ENCODE data around the gene PTPRM.

DNA sequence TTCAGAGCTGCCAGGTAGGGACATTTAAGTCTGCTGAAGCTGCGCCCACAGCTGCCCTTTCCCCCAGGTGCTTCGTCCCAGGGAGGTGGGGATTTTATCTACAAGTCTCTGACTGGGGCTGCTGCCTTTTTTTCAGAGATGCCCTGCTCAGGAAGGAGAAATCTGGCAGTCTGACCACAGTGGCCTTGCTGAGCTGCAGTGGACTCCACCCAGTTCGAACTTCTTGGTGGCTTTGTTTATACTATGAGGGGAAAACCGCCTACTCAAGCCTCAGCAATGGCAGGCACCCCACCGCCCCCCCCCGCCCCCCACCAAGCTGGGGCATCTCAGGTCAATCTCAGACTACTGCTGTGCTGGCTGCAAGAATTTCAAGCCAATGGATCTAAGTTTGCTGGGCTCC lies 584.1 kb downstream of the PTPRM start:
- TF ChIP-seq RAD21 (IDR thresholded peaks at IDR 0.05) (no peak), SP1 (IDR thresholded peaks at IDR 0.05) (no peak), CTCF (IDR thresholded peaks at IDR 0.05; ENCODE audit: low read depth, low read length, missing input control) (no peak), GABPA (IDR thresholded peaks at IDR 0.05 in 1 of 2, conservative IDR thresholded peaks at IDR 0.05 in 1 of 2) (no peak), REST (IDR thresholded peaks at IDR 0.05) (no peak), RXRA (IDR thresholded peaks at IDR 0.05) (no peak), JUND (IDR thresholded peaks at IDR 0.05) (no peak), FOXA1 (IDR thresholded peaks at IDR 0.05) (no peak), EGR1 (IDR thresholded peaks at IDR 0.05; ENCODE audit: low read depth in 2 of 2) (no peak), ATF3 (IDR thresholded peaks at IDR 0.05) (no peak), FOXA2 (IDR thresholded peaks at IDR 0.05) (no peak)
- TF ChIP-seq, protein P1, sequence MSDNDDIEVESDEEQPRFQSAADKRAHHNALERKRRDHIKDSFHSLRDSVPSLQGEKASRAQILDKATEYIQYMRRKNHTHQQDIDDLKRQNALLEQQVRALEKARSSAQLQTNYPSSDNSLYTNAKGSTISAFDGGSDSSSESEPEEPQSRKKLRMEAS (IDR thresholded peaks at IDR 0.05), result no peak
